Peyer's patch (tissue), 4 donors: ENCODE measurements around the gene COQ10A.

ENCODE experiments used
- CTCF ChIP-seq, 6 experiments: fragments of 450-650 bp in 4 of 6; fragments of 200-600 bp in 2 of 6; sonication (generic) in 1 of 6; IDR thresholded peaks; one replicate each; pipeline ENCODE4 v1.5.1; 2017 to 2019; ENCODE audit warnings: antibody characterized with exemption in 6 of 6, mild to moderate bottlenecking in 3 of 6, moderate library complexity in 1 of 6
- POLR2A ChIP-seq, 2 donors: fragments of 450-650 bp; IDR thresholded peaks; one replicate each; pipeline ENCODE4 v1.5.1; 2017; ENCODE audit warnings: antibody characterized with exemption in 2 of 2, mild to moderate bottlenecking in 2 of 2, moderate library complexity in 2 of 2

DNA sequence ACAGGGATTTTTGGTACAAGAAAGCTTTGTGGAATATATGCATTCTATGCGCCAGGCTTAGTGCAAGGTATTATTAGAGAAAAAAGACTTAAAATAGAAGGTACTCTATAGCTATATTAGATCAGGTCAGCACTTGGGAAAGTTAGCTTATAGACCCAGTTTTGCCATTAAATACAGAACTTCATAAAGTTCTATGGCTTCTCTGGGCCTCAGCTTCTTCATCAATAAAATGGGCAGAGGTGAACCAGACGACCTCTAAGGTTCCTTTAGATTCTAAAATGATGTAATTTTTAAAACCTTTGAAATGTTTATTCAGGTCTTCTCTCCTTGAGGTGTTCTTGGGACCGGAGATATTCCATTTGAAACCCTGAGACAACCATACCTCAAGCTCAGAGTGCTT, 42.0 kb downstream of the COQ10A start:
- TF ChIP-seq CTCF (IDR thresholded peaks at IDR 0.05) (no peak), POLR2A (IDR thresholded peaks at IDR 0.05) (no peak)
